H1 (cell line): ENCODE measurements around the gene VTI1B. TPM values are rescaled to one million over a fixed set of nuclear protein-coding genes. Genes with fewer than 3 reads are reported as not detected.

ENCODE experiments used
- CTCF ChIA-PET: fragments of 300-600 bp; sonication (Branson Sonifier 250); formaldehyde crosslinking; loops from one replicate; lab custom pipeline; 2021; ENCODE audit not compliant: partially characterized antibody; lab: Charles Lee
- POLR2A ChIA-PET: fragments of 300-600 bp; sonication (Branson Sonifier 250); formaldehyde crosslinking; loops from one replicate; lab custom pipeline; 2021; ENCODE audit warnings: inconsistent platforms; ENCODE audit not compliant: partially characterized antibody; lab: Charles Lee
- DNase-seq, 2 experiments: peaks; one replicate each; pipeline versions ENCODE4 v3.0.0 to v3.0.0-alpha.2; 2010 to 2022; ENCODE audit warnings: low spot score in 2 of 2, low read depth in 1 of 2, mixed read lengths in 1 of 2
- FAIRE-seq: peaks from 2 replicates; lab custom pipeline; 2011; peaks lifted over from hg19 to GRCh38; lab: Jason Lieb, UNC
- H2AFZ ChIP-seq: 2 replicates; pipeline ENCODE4 v1.8.1; 2012; ENCODE audit warnings: low read length, inconsistent platforms
- H2AK5ac ChIP-seq: 2 replicates; pipeline ENCODE4 v1.6.1; 2013; ENCODE audit warnings: low read depth, low read length
- H2BK120ac ChIP-seq: replicated peaks from 2 replicates; pipeline ENCODE3; 2013; ENCODE audit warnings: low read depth, low read length, inconsistent platforms
- H2BK12ac ChIP-seq: 2 replicates; pipeline ENCODE4 v1.6.1; 2013; ENCODE audit warnings: low read depth, low read length
- H2BK15ac ChIP-seq: 2 replicates; pipeline ENCODE4 v1.6.1; 2013; ENCODE audit warnings: low read length
- H2BK20ac ChIP-seq: 2 replicates; pipeline ENCODE4 v1.6.1; 2013; ENCODE audit warnings: low read length
- H2BK5ac ChIP-seq: 2 replicates; pipeline ENCODE4 v1.6.1; 2013; ENCODE audit warnings: low read depth, low read length
- H3K14ac ChIP-seq: 2 replicates; pipeline ENCODE4 v1.6.1; 2013; ENCODE audit warnings: inconsistent platforms; ENCODE audit not compliant: insufficient read length
- H3K18ac ChIP-seq: 2 replicates; pipeline ENCODE4 v1.6.1; 2013; ENCODE audit warnings: low read length; ENCODE audit errors: extremely low read depth
- H3K23ac ChIP-seq: 2 replicates; pipeline ENCODE4 v1.6.1; 2013; ENCODE audit warnings: inconsistent platforms; ENCODE audit not compliant: insufficient read length
- H3K23me2 ChIP-seq: 2 replicates; pipeline ENCODE4 v1.6.1; 2013; ENCODE audit warnings: low read depth, low read length
- H3K27ac ChIP-seq: 2 replicates; pipeline ENCODE4 v1.6.1; 2011; ENCODE audit warnings: low read depth, low read length, inconsistent platforms
- H3K27me3 ChIP-seq, 4 experiments: replicated peaks in 1 of 4; 1 replicate in 1 of 4; 2 replicates in 3 of 4; pipeline versions ENCODE4 v1.6.1 to v1.8.1; 2011 to 2013; ENCODE audit warnings: low read length in 3 of 4, mild to moderate bottlenecking in 3 of 4, inconsistent platforms in 2 of 4, mixed read lengths in 2 of 4, moderate library complexity in 1 of 4; ENCODE audit not compliant: control insufficient read depth in 3 of 4, insufficient read depth in 3 of 4; ENCODE audit errors: extremely low read depth in 1 of 4
- H3K36me3 ChIP-seq, 4 experiments: 2 replicates each; pipeline versions ENCODE4 v1.6.1 to v1.8.1; 2011 to 2013; ENCODE audit warnings: mild to moderate bottlenecking in 4 of 4, low read length in 3 of 4, moderate library complexity in 2 of 4, control low read depth in 1 of 4, inconsistent platforms in 1 of 4; ENCODE audit not compliant: insufficient read depth in 4 of 4, control insufficient read depth in 2 of 4
- H3K4ac ChIP-seq: replicated peaks from 2 replicates; pipeline ENCODE3; 2013; ENCODE audit warnings: low read length, low read depth, mixed read lengths, inconsistent platforms; ENCODE audit not compliant: insufficient read length
- H3K4me1 ChIP-seq, 4 experiments: replicated peaks in 1 of 4; 1 replicate in 1 of 4; 2 replicates in 3 of 4; pipeline versions ENCODE4 v1.6.1 to v1.8.1; 2011 to 2013; ENCODE audit warnings: low read length in 3 of 4, inconsistent platforms in 2 of 4, mixed read lengths in 1 of 4; ENCODE audit not compliant: insufficient read depth in 4 of 4, control insufficient read depth in 3 of 4
- H3K4me2 ChIP-seq, 2 experiments: 2 replicates each; pipeline versions ENCODE4 v1.6.1 to v1.8.1; 2011 to 2013; ENCODE audit warnings: low read depth in 2 of 2, low read length in 2 of 2, control low read depth in 1 of 2, inconsistent platforms in 1 of 2, mild to moderate bottlenecking in 1 of 2; ENCODE audit not compliant: insufficient read depth in 1 of 2
- H3K4me3 ChIP-seq, 4 experiments: fragments of 200-600, 300-600 bp in 1 of 4; sonication (generic), shearing (Covaris generic), sonication (Bioruptor Twin) in 1 of 4; 2 replicates each; pipeline versions ENCODE4 v1.5.1 to v1.8.1; 2011 to 2016; ENCODE audit warnings: low read length in 4 of 4, low read depth in 3 of 4, control low read depth in 2 of 4, inconsistent platforms in 2 of 4, mild to moderate bottlenecking in 2 of 4, mixed read lengths in 1 of 4, moderate library complexity in 1 of 4; ENCODE audit not compliant: insufficient read depth in 2 of 4; ENCODE audit errors: extremely low read depth in 1 of 4
- H3K56ac ChIP-seq: replicated peaks from 2 replicates; pipeline ENCODE3; 2013; ENCODE audit warnings: low read depth, mild to moderate bottlenecking, mixed read lengths, low read length, inconsistent platforms; ENCODE audit not compliant: insufficient read length
- H3K79me1 ChIP-seq: 2 replicates; pipeline ENCODE4 v1.6.1; 2013; ENCODE audit warnings: low read depth, low read length, control low read depth
- H3K79me2 ChIP-seq, 2 experiments: 2 replicates each; pipeline versions ENCODE4 v1.6.1 to v1.8.1; 2012 to 2013; ENCODE audit warnings: low read length in 2 of 2, mild to moderate bottlenecking in 2 of 2, inconsistent platforms in 1 of 2; ENCODE audit not compliant: insufficient read depth in 2 of 2, control insufficient read depth in 1 of 2
- H3K9ac ChIP-seq, 4 experiments: replicated peaks in 1 of 4; 1 replicate in 1 of 4; 2 replicates in 3 of 4; pipeline versions ENCODE4 v1.6.1 to v1.8.1; 2011 to 2013; ENCODE audit warnings: low read depth in 3 of 4, low read length in 3 of 4, control low read depth in 2 of 4, mild to moderate bottlenecking in 2 of 4, moderate library complexity in 2 of 4, inconsistent platforms in 1 of 4; ENCODE audit errors: extremely low read depth in 1 of 4
- H3K9me3 ChIP-seq, 2 experiments: 2 replicates each; pipeline versions ENCODE4 v1.6.1 to v1.8.1; 2012 to 2013; ENCODE audit warnings: mild to moderate bottlenecking in 2 of 2, moderate library complexity in 2 of 2, control low read depth in 1 of 2, inconsistent platforms in 1 of 2, low read depth in 1 of 2, low read length in 1 of 2, mixed read lengths in 1 of 2; ENCODE audit not compliant: insufficient read depth in 2 of 2
- H4K20me1 ChIP-seq, 2 experiments: replicated peaks in 1 of 2; 2 replicates each; pipeline versions ENCODE3 to v1.8.1; 2011 to 2013; ENCODE audit warnings: inconsistent platforms in 2 of 2, low read length in 2 of 2, mild to moderate bottlenecking in 1 of 2; ENCODE audit not compliant: insufficient read depth in 2 of 2, control insufficient read depth in 1 of 2
- H4K5ac ChIP-seq: 2 replicates; pipeline ENCODE4 v1.6.1; 2013; ENCODE audit warnings: low read length, low read depth, mixed read lengths, inconsistent platforms; ENCODE audit not compliant: insufficient read length
- H4K8ac ChIP-seq: 2 replicates; pipeline ENCODE4 v1.8.0; 2013; ENCODE audit warnings: mild to moderate bottlenecking, moderate library complexity, low read length, inconsistent platforms; ENCODE audit not compliant: insufficient read depth; ENCODE audit errors: extremely low read depth
- H4K91ac ChIP-seq: replicated peaks from 2 replicates; pipeline ENCODE3; 2013; ENCODE audit warnings: low read length, mixed read lengths, inconsistent platforms; ENCODE audit not compliant: insufficient read length
- CBX8 ChIP-seq: fragments of 300-800, 300-1000 bp; sonication (generic); IDR thresholded peaks from 2 replicates; pipeline ENCODE4 v1.7.1; 2016; ENCODE audit warnings: low read depth, low read length, borderline replicate concordance
- HDAC2 ChIP-seq, 2 experiments: fragments of 300-600 bp in 1 of 2; sonication (generic) in 1 of 2; IDR thresholded peaks; 2 replicates each; pipeline ENCODE4 v1.6.1; 2011 to 2012; ENCODE audit warnings: low read depth in 2 of 2, low read length in 2 of 2, mild to moderate bottlenecking in 2 of 2, moderate library complexity in 2 of 2, borderline replicate concordance in 1 of 2, inconsistent platforms in 1 of 2
- JUN ChIP-seq: IDR thresholded peaks from 2 replicates; pipeline ENCODE4 v1.6.1; 2011; ENCODE audit warnings: low read depth, mild to moderate bottlenecking, improper control_type of control experiment, low read length
- NANOG ChIP-seq: IDR thresholded peaks from 2 replicates; pipeline ENCODE4 v1.6.1; 2011; ENCODE audit warnings: low read length, low read depth, mild to moderate bottlenecking, inconsistent platforms; ENCODE audit not compliant: insufficient read depth, poor library complexity, severe bottlenecking
- POLR2A ChIP-seq, 2 experiments: IDR thresholded peaks; 1 replicate in 1 of 2; 2 replicates in 1 of 2; pipeline ENCODE4 v1.6.1; 2011; ENCODE audit warnings: low read depth in 2 of 2, low read length in 2 of 2, mild to moderate bottlenecking in 2 of 2; ENCODE audit errors: control extremely low read depth in 1 of 2
- RBBP5 ChIP-seq: IDR thresholded peaks from 2 replicates; pipeline ENCODE4 v1.7.1; 2012; ENCODE audit warnings: low read depth, mild to moderate bottlenecking, inconsistent platforms, low read length, moderate library complexity, borderline replicate concordance
- SIN3A ChIP-seq, 2 experiments: IDR thresholded peaks in 1 of 2; conservative IDR thresholded peaks in 1 of 2; 2 replicates each; pipeline ENCODE4 v1.6.1; 2011 to 2012; ENCODE audit warnings: low read length in 2 of 2, improper control_type of control experiment in 1 of 2, low read depth in 1 of 2, mild to moderate bottlenecking in 1 of 2
- TAF1 ChIP-seq: IDR thresholded peaks from 2 replicates; pipeline ENCODE4 v1.6.1; 2011; ENCODE audit warnings: mild to moderate bottlenecking, low read depth, low read length
- TCF12 ChIP-seq: IDR thresholded peaks from 2 replicates; pipeline ENCODE4 v1.6.1; 2011; ENCODE audit warnings: low read depth, mild to moderate bottlenecking, low read length
- WGBS, 2 experiments: shearing (Covaris generic) in 1 of 2; methylation state at CpG; one replicate each; pipeline versions ENCODE4 v1.1.6 to v1.1.7; 2013 to 2015; ENCODE audit warnings: low lambda C conversion rate in 2 of 2, mixed read lengths in 2 of 2, inconsistent platforms in 1 of 2, low coverage in 1 of 2, missing lambda C conversion rate in 1 of 2; ENCODE audit not compliant: insufficient replicate concordance in 2 of 2, insufficient coverage in 1 of 2, insufficient read length in 1 of 2; ENCODE audit errors: extremely low coverage in 1 of 2, missing lambda C conversion rate in 1 of 2; 5-methylcytosine and 5-hydroxymethylcytosine counted together
- polyA plus RNA-seq, 7 experiments: library from polyadenylated mRNA; depleted of rRNA in 3 of 7; stranded (reverse) in 5 of 7; unstranded in 2 of 7; fragments of >200 nt in 5 of 7; fragments of 200-250 nt in 2 of 7; gene quantifications; 1 replicate in 5 of 7; 2 replicates in 1 of 7; 4 replicates in 1 of 7; pipeline versions ENCODE4 v1.2.1 to v1.2.3, GENCODE V29; 2011 to 2013; ENCODE audit warnings: missing spikeins in 2 of 7, mixed read lengths in 2 of 7
- total RNA-seq: library from RNA; stranded (reverse); fragmentation: NEBNext Ultra II Directional; extraction: Animal tissue kit (Norgen Biotek cat#: 25700); gene quantifications from 2 replicates; pipeline ENCODE4 v1.2.1, GENCODE V29; 2021
- TF ChIP-seq, protein P1 (sequence below): IDR thresholded peaks from 2 replicates; pipeline ENCODE4 v1.6.1; 2011; ENCODE audit warnings: low read depth, mild to moderate bottlenecking, low read length; ENCODE audit not compliant: insufficient read depth

Gene VTI1B
- total and polyA plus RNA-seq, 2 of the 8 experiments (the other 6 are each of a cell fraction or from before 2014, with no cell fraction given) = 28.1 to 98.7 TPM

DNA sequence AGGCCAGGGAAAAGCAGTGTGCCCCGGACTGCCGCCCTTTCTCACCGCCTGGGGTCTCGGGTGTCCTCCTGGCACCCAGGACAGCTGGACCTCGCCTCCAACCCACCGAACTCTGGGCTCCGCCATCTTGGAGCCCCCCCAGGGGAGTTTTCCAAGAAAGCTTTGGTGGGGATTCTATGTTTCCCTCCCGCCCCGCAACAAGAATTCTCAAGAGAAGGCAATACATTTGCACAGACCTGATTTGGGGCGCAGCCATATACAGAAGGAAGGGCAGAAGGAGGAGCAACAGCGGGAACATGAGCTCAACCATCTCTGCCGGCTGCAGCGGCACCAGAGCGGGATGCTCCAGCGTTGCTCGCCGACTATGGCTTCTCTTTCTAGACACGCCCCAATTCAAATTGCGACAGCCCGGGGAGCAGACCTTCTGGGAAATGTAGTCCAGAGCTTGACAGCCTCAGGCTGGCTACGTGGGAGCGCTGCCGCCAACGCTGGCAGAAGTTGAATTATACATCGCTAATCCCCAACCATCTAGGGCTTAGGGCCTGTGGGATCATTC is 21.0 kb upstream of the VTI1B start, which contains the start of gene RDH11:
Gene RDH11, minus strand, starts transcription at position 371 of the 556 bp plus-strand sequence. Its CDS starts 61 bp downstream, at position 310.
- peak within 1 kb of the TSS; percentile 81 for H4K8ac ChIP-seq
- peak within 1 kb of the TSS; percentile 69 for H4K91ac ChIP-seq
- H3K56ac ChIP-seq = peak within 1 kb of the TSS; percentile 85
- WGBS, 2 experiments = 1% methylated on average over 25 of the region's 25 CpGs; no CpG with 5 or more reads in 1 of the 2 experiments
- H3K4ac ChIP-seq = peak within 1 kb of the TSS; percentile 28
- peaks cover 5% of the 10 kb centered on the region; the same call in 1 of the 2 replicates for H3K79me1 ChIP-seq
- peaks cover 17 to 28% (median 25%) of the 10 kb centered on the region in 4 experiments for H3K36me3 ChIP-seq
- H2BK15ac ChIP-seq = no peak within 1 kb of the TSS
- H2BK20ac ChIP-seq = no peak within 1 kb of the TSS; the same call in 1 of the 2 replicates
- peak within 1 kb of the TSS; percentile 73 for H3K27ac ChIP-seq
- H2AK5ac ChIP-seq = no peak within 1 kb of the TSS
- no peaks in the 10 kb centered on the region for H3K9me3 ChIP-seq
- peak within 1 kb of the TSS; percentile 76 to 97 (median 87) for H3K4me3 ChIP-seq
- peak within 1 kb of the TSS; percentile 58 for H4K5ac ChIP-seq
- H3K14ac ChIP-seq = no peak within 1 kb of the TSS
- peak; percentile 73 for FAIRE-seq
- no peak within 1 kb of the TSS for H2BK12ac ChIP-seq
- peaks cover 3 to 5% (median 4%) of the 10 kb centered on the region in 4 experiments; a peak in 4 of 7 replicates for H3K4me1 ChIP-seq
- H3K4me2 ChIP-seq = peak within 1 kb of the TSS; percentile 64 to 85
- H2BK5ac ChIP-seq = peak within 1 kb of the TSS; percentile 49
- H3K9ac ChIP-seq = peak within 1 kb of the TSS; percentile 77 to 81 (median 80)
- 0 out of 2 replicates have a peak, but pooled peaks cover 2% of the 10 kb centered on the region for H3K23me2 ChIP-seq
- peaks cover 10 to 49% of the 10 kb centered on the region in 2 experiments for H3K79me2 ChIP-seq
- POLR2A ChIA-PET = interaction anchor here (0.6 to 3.0 kb wide), 21 partner anchors 9 to 259 kb away, joined by 3 to 21 read pairs (median 6); partner anchors contain the start of genes ARG2, PIGH, VTI1B and ZFYVE26
- no peak within 1 kb of the TSS for H2BK120ac ChIP-seq
- H3K18ac ChIP-seq = peak within 1 kb of the TSS; percentile 97
- CTCF ChIA-PET = interaction anchor here (0.6 to 3.1 kb wide), 7 partner anchors 9 to 458 kb away, joined by 3 to 26 read pairs (median 3); no protein-coding TSS in a partner anchor
- DNase-seq = peak; percentile 49 to 86
- H3K27me3 ChIP-seq = peaks cover 0 to 2% (median 0%) of the 10 kb centered on the region in 4 experiments; a peak in 2 of 7 replicates
- H2AFZ ChIP-seq = 0 out of 2 replicates have a peak within 1 kb of the TSS, but pooled peaks have one; percentile 54
- peaks cover 5 to 10% of the 10 kb centered on the region in 2 experiments for H4K20me1 ChIP-seq
- no peak within 1 kb of the TSS for H3K23ac ChIP-seq
- no peak for TF ChIP-seq CBX8
- TF ChIP-seq TAF1 = peak; percentile 95
- TF ChIP-seq NANOG = no peak
- TF ChIP-seq, protein P1, sequence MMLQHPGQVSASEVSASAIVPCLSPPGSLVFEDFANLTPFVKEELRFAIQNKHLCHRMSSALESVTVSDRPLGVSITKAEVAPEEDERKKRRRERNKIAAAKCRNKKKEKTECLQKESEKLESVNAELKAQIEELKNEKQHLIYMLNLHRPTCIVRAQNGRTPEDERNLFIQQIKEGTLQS = peak; percentile 51; the same call in 1 of the 2 replicates
- no peak for TF ChIP-seq RBBP5
- TF ChIP-seq JUN = no peak
- TF ChIP-seq POLR2A (IDR thresholded peaks at IDR 0.05; ENCODE audit: control extremely low read depth in 1 of 2, low read depth in 2 of 2, low read length in 2 of 2) = peak; percentile 95 to 98
- no peak for TF ChIP-seq TCF12
- TF ChIP-seq HDAC2 (IDR thresholded peaks at IDR 0.05; ENCODE audit: borderline replicate concordance in 1 of 2, low read depth in 2 of 2, low read length in 2 of 2) = 0 out of 4 replicates have a peak, but pooled peaks of 1 of the 2 experiments have one; percentile 20
- TF ChIP-seq SIN3A (conservative IDR thresholded peaks at IDR 0.05 in 1 of 2, IDR thresholded peaks at IDR 0.05 in 1 of 2; ENCODE audit: low read depth in 1 of 2, low read length in 2 of 2) = peak; percentile 89 to 92
